GM12892 (cell line): ENCODE measurements around the gene LCE1F.

Source experiments
- POLR2A ChIP-seq: IDR thresholded peaks from 2 replicates; pipeline ENCODE4 v1.6.1; 2011; ENCODE audit warnings: low read depth, low read length, control low read depth
- POLR2AphosphoS5 ChIP-seq: IDR thresholded peaks from 2 replicates; pipeline ENCODE4 v1.6.1; 2011; ENCODE audit warnings: low read depth, low read length, control low read depth

DNA sequence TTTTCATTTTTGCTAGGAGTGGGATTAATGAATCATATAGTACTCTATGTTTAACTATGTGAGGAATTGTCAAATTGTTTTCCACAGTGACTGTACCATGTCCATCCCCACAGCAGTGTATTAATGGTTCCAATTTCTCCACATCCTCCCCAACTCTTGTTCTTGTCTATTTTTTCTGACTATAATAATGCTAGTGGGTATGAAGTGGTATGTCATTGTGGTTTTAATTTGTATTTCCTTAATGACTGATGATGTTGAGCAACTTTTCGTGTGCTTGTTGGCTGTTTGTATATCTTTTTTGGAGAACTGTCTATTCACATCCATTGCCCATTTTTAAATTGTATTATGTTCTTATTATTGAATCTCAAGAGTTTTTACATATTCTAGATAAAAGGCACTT, 27.1 kb upstream of the LCE1F start:
- TF ChIP-seq POLR2A (no peak), POLR2AphosphoS5 (no peak)
